IPS-15b (cell line): ENCODE measurements around the gene CST4.
"Not testable (repeated sequence)": the region's sequence is repeated elsewhere in the genome, so short reads cannot be mapped to it uniquely, and the experiment has no call there.

Experiments used
- H3K27me3 ChIP-seq: one replicate; pipeline ENCODE4 v1.6.1; 2013; ENCODE audit warnings: low read length; ENCODE audit not compliant: control insufficient read depth, insufficient read depth
- H3K36me3 ChIP-seq: one replicate; pipeline ENCODE4 v1.6.1; 2013; ENCODE audit warnings: low read length; ENCODE audit not compliant: control insufficient read depth, insufficient read depth
- H3K4me1 ChIP-seq: one replicate; pipeline ENCODE4 v1.6.1; 2013; ENCODE audit warnings: mild to moderate bottlenecking, low read length; ENCODE audit not compliant: control insufficient read depth, insufficient read depth
- H3K4me3 ChIP-seq: one replicate; pipeline ENCODE4 v1.5.1; 2013; ENCODE audit warnings: low read depth, low read length
- H3K9ac ChIP-seq: one replicate; pipeline ENCODE4 v1.6.1; 2013; ENCODE audit warnings: low read depth, mild to moderate bottlenecking, low read length
- H3K9me3 ChIP-seq: one replicate; pipeline ENCODE4 v1.6.1; 2013; ENCODE audit warnings: mild to moderate bottlenecking, low read length; ENCODE audit not compliant: control insufficient read depth, insufficient read depth

Gene CST4

DNA sequence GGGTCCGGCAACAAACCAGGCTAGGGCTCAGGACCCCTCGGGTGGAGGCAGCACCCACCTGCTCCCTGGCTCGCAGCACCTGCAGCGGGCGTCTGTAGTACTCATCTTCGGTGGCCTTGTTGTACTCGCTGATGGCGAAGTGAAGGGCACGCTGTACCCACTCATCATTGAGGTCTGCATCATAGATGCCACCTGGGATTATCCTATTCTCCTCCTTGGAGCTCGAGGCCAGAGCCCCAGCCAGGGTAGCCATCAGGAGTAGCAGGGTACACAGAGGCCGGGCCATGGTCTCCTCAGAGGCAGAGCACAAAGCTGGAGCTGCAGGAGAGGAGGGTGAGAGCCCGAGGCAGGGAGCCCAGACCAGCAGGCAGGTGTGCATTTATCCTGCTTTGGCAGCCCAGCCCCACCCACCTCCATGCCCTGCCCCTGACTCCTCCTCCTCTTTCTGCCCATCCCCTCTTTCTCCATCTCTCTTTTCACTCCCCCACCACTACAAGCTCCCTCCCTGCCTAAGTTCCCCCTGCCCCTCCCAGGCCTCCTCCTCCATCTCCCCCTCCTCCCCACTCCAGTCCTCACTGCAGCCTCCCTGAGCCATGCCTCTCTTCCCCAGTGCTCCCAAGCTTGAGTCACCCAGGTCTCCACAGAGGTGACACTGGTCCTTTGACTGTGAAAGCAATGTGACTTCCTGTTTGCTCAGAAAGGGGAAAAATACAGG is at the start of gene CST4:
Gene CST4, minus strand, starts transcription at position 355 of the 715 bp plus-strand sequence. Its CDS starts 69 bp downstream, at position 286.
- not testable (repeated sequence) for H3K27me3 ChIP-seq, H3K9ac ChIP-seq, H3K36me3 ChIP-seq, H3K9me3 ChIP-seq, H3K4me1 ChIP-seq, H3K4me3 ChIP-seq

GRCh38 chr20:23735391-23735790 is 46.6 kb upstream of the CST4 start:
- not testable (repeated sequence) for H3K4me3 ChIP-seq, H3K9me3 ChIP-seq, H3K4me1 ChIP-seq, H3K9ac ChIP-seq, H3K36me3 ChIP-seq, H3K27me3 ChIP-seq

DNA sequence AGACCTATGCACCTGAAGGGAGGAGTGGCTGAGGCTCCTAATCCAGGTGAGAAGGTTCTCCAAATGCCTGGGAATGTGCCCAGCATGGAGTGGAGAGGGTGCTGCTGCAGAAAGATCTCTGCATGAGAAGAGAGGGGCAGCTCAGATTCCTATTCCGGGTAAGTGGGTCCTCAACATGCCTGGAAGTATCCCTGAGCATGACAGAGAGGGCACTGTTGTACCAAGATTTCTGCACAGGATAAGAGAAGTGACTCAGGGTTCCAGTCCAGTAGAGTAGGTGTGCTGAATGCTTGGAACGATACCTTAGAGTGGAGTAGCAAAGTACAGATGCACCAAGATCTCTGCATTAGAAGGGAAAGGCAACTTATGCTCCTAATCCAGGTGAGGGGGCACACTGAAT is 46.1 kb upstream of the CST4 start:
- not testable (repeated sequence) for H3K36me3 ChIP-seq, H3K27me3 ChIP-seq, H3K4me3 ChIP-seq, H3K4me1 ChIP-seq, H3K9ac ChIP-seq, H3K9me3 ChIP-seq

DNA sequence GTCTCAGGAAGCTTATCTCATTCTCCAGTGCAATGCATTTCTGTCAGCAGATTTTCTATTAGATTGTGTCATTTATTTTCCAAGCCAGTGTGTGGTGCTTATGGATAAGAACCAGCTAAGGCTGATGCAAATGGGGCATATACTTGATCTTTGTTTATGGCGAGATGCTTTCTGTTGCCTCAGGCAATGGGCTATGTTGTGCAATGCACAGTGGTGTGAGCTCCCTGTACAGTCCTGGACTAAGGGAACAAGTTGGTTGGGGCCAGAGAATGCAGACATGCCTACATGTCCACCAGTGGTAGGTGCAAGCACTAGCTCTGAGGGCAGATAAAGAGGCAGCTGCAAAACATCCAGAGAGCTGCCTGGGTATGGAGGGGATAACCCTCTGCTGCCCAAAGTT is 45.6 kb upstream of the CST4 start:
- H3K4me3 ChIP-seq, result not testable (repeated sequence)

GRCh38 chr20:23727016-23727415 is 38.2 kb upstream of the CST4 start:
- no peak overlapping the region for H3K9ac ChIP-seq
- H3K4me1 ChIP-seq, result no peaks in the 10 kb centered on the region
- H3K9me3 ChIP-seq, result no peaks in the 10 kb centered on the region
- H3K36me3 ChIP-seq, result no peaks in the 10 kb centered on the region
- no peaks in the 10 kb centered on the region for H3K27me3 ChIP-seq
- H3K4me3 ChIP-seq, result no peak overlapping the region

More for the DNA sequence above, 45.6 kb upstream of the CST4 start:
- not testable (repeated sequence) for H3K27me3 ChIP-seq, H3K9me3 ChIP-seq, H3K9ac ChIP-seq, H3K36me3 ChIP-seq, H3K4me1 ChIP-seq

DNA sequence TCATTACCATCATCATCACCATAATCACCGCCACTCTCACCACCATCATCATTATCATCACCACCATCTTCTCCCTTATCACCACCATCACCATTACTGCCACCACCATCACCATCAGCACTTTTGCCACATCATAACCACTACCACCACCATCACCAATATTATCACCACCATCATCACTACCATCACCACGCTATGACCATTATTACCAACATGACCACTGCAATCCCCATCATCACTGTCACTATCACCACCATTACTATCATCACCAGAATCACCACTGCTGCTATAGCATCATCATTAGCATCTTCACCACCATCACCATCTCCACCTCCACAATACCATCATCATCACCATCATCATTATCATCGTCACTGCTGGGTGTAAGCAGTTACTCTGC is 36.3 kb upstream of the CST4 start:
- H3K9me3 ChIP-seq, result no peaks in the 10 kb centered on the region

DNA sequence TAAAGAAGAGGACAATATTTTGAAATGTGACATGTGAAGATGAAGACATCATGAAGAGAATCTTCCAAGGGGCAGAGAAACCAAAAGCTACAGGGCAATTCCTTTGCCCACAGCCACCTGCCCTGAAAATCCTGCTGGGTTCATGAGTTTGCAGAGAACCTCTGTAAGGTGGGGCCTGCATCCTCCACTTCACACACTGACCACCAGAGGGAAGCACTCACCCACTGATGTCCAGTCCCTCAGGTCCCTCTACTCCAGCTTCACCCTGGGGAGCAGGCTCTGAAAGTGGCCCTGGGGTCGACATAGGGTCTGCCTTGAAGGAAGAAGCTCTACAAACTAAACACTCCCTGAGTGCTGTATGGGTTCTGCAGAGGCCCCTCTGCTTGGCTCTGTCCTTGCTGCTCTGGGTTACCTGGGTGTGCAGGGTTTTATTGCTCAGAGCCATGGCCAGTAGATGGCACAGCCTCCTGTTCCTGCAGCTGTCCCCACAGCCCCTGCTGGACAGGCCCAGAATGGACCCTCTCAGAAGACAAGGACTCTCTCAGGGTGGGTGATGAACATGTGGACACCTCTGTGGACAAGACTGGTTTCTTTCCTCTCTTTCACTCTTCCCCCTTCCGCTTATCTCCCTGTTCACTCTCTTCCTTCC is 34.9 kb upstream of the CST4 start:
- H3K36me3 ChIP-seq, H3K4me3 ChIP-seq, H3K27me3 ChIP-seq: not testable (repeated sequence)

More for the DNA sequence above, 36.3 kb upstream of the CST4 start:
- no peaks in the 10 kb centered on the region for H3K4me1 ChIP-seq
- no peak overlapping the region for H3K9ac ChIP-seq
- H3K27me3 ChIP-seq, result no peaks in the 10 kb centered on the region
- no peak overlapping the region for H3K4me3 ChIP-seq
- H3K36me3 ChIP-seq, result no peaks in the 10 kb centered on the region

GRCh38 chr20:23722851-23723250 is 34.0 kb upstream of the CST4 start:
- H3K9me3 ChIP-seq, H3K9ac ChIP-seq, H3K4me3 ChIP-seq, H3K27me3 ChIP-seq, H3K4me1 ChIP-seq, H3K36me3 ChIP-seq: not testable (repeated sequence)

More for the DNA sequence above, 34.9 kb upstream of the CST4 start:
- not testable (repeated sequence) for H3K9ac ChIP-seq, H3K4me1 ChIP-seq, H3K9me3 ChIP-seq

DNA sequence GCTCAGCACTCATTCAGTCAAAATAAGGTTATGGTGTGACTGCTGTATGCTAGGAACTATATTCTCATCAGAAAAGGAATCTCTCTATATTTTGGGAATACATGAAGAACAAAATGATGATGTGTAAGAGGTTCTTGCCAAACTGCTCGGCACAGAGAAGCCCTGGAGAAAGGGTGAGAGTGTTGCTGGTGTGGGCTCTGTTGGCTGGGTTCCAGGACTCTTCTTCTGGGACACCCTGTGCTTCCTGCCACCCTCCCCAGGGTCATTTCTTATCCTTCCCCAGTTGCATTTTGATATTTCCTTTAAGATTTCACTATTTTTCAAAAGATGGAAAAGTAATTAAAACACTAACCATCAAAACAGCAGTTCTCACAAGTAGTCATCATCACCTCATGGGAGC is 33.1 kb upstream of the CST4 start:
- no peaks in the 10 kb centered on the region for H3K4me1 ChIP-seq
- H3K4me3 ChIP-seq, result no peak overlapping the region
- no peak overlapping the region for H3K9ac ChIP-seq
- H3K36me3 ChIP-seq, result no peaks in the 10 kb centered on the region
- H3K27me3 ChIP-seq, result no peaks in the 10 kb centered on the region
- H3K9me3 ChIP-seq, result no peaks in the 10 kb centered on the region

GRCh38 chr20:23719351-23719750 is 30.5 kb upstream of the CST4 start:
- not testable (repeated sequence) for H3K27me3 ChIP-seq, H3K36me3 ChIP-seq, H3K9me3 ChIP-seq, H3K4me1 ChIP-seq, H3K4me3 ChIP-seq, H3K9ac ChIP-seq

- not testable (repeated sequence) for H3K4me1 ChIP-seq, H3K9me3 ChIP-seq, H3K36me3 ChIP-seq, H3K27me3 ChIP-seq, H3K4me3 ChIP-seq, H3K9ac ChIP-seq
These were observed 22.9 kb upstream of the CST4 start for GRCh38 chr20:23711778-23712177.

DNA sequence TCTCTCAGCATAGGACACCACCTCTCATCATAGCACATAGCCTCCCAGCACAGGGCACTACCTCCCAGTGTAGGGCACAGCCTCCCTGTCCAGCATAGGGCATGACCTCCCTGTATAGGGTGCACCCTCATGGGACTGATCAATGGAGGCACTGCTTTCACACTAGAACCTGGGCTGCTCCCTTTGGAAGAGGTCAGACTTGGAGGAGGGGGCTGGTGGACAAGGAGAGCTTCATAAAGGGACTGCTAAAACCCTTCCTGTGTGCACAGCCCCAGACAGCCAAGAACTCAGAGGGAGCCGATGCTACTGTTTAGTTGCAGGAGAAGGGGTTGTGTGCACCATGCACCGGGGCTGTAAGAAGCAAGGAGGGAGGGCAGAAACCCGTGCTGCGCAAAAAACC is 21.9 kb upstream of the CST4 start:
- Histone ChIP-seq H3K9me3 (no peaks in the 10 kb centered on the region), H3K4me1 (no peaks in the 10 kb centered on the region), H3K27me3 (no peaks in the 10 kb centered on the region), H3K9ac (no peak overlapping the region), H3K36me3 (no peaks in the 10 kb centered on the region), H3K4me3 (no peak overlapping the region)
